ENCODE results near the gene UBA5.
"Not testable (repeated sequence)": the region's sequence is repeated elsewhere in the genome, so short reads cannot be mapped to it uniquely, and the experiment has no call there.

UBA5 gene

DNA sequence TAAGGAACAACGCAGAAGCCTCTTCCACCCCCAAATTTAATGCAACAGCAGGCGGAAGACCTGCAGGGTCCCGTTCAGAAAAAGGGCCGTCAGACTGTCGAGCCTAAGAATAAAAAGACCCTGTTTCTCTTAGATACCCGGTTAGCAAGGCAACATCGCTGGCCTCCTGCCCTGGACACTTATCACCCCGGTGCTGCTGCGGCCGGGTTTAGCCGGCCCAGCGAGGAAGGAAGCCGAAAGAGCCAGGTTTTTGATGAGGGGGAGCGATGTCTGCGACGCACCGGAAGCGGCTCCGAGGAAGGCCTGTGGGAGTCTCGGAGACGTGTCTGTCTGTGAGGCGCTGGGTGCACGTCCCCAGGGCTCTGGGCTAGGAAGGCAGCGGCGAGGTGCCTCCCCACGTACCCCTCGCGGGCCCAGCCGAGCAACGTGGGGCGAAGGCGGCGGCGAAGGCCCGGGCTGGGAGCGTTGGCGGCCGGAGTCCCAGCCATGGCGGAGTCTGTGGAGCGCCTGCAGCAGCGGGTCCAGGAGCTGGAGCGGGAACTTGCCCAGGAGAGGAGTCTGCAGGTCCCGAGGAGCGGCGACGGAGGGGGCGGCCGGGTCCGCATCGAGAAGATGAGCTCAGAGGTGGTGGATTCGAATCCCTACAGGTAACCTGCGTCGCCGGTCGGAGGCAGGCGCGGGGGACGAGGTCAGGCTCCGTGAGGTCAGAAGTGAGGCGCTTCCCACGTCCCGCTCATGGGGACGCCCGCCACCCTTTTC lies at the start of gene UBA5:
TSS of gene UBA5 (plus strand) at position 278 of the 759 bp plus-strand sequence. CDS start at position 487, 209 bp downstream.
- DNase-seq = peak; percentile 69 to 75

- DNase-seq = not testable (repeated sequence)
These were observed 44.8 kb upstream of the UBA5 start for GRCh38 chr3:132615301-132615700.

DNA sequence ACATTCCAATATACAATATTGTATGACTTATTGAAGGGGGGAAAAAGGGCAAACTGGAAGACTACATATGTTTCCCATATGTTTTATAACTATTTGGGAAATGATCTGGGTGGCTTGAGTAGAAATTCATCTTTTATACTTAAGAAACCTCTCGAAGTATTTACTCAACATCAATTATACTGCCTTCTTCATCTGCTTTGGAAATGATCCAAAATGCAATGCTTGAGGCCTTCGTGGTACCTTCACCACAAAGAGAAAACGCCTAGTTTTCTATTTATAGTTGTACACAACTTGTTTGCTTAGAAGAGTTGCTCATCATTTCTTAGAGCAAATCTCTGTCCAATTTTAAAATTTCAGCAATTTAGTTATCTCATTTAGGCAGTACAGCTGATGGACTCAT lies 44.2 kb upstream of the UBA5 start:
- DNase-seq = no peak

DNA sequence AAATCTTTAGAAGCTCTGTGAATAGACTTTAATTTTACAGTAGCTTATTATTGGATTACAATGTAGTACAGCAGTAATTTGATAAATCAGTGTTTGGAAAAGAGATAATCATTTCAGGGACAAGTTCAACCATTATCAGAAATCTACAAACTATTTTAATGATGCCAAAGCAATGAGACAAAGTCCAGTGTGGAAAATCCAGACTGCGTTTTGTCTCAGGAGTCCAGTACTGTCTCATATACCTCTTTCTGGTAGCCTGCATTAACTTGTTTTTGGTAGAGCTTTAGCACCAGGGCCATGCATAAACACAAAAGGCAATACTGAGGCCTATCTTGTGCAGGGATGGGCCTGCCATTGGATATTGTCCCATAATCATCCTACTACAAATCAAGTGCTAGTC lies 43.3 kb upstream of the UBA5 start:
- no peak for DNase-seq

- no peak for DNase-seq
These were observed 38.0 kb upstream of the UBA5 start for GRCh38 chr3:132622148-132622547.

- DNase-seq = no peak
These were observed 37.4 kb upstream of the UBA5 start for GRCh38 chr3:132622761-132623160.

DNA sequence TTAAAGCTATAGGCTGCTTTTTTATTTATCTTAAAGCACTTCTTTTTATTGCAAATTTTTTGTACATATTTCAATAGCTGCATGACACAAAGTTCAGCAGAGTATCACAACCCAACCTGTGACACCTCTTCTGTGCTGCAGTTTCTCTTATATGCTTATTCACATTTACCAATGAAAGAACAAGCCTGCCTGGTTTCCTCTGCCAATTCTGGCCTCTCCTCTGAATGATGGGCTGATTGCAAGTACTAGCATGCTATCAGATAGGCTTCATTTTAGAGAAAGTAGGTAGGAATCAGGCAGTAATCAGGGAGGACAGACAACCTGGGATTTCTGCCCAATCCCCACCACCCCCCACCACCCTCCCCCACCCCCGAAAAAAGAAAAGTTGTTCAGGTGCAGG lies 36.5 kb upstream of the UBA5 start:
- no peak for DNase-seq

DNA sequence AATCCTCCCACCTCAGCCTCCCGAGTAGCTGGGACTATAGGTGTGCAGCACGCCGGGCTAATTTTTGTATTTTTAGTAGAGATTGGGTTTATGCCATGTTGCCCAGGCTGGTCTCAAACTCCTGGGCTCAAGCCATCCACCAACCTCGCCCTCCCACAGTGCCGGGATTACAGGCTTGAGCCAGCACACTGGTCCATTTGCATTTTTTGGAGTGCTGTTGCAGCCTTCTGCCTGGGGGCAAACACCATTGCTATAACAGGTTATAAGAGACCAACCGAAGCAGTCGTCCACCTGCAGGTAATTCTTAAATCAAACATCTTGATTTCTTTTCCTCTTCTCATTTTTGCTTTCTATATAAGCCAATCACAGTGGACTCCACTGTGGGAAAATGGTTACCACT lies 35.3 kb upstream of the UBA5 start:
- DNase-seq = no peak

GRCh38 chr3:132625613-132626012 lies 34.5 kb upstream of the UBA5 start:
- DNase-seq = no peak

DNA sequence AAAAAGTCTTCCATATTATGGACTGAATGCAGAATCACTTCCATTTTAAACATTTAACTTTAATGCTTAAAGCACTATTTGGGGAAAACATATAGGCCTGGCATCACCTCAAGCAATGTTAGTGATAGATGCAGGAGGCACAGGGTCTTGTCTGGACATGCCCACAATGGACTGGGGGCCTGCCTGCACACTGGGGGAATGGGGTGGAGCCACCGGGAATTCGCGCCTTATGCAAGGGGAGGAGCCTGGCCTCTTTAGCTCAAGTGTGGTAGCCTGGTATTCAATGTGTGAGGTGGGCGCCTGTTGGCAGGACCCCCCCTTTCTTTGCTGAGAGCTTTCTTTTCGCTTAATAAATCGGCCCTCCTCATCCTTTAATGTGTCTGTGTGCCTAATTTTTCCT lies 33.2 kb upstream of the UBA5 start:
- no peak for DNase-seq

DNA sequence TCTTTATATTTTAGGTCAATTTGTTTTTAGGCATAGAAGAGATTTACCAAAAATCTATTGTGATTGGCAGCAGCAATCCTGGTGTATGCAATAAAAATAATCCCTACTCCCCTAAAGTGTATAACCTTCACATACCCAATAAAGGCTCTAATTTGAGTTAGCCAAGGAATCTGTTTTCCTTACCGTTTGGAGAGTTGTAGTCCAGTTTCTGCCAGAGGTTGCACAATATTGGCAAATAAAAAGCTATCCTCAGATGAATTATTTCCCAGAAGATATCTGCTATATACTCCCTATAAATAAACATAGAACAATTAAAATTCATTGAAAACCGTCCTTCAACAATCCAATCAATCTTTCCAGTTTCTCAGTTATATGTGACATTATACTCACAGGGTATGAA lies 32.0 kb upstream of the UBA5 start:
- DNase-seq = no peak

- DNase-seq = no peak
These were observed 30.2 kb upstream of the UBA5 start for GRCh38 chr3:132629928-132630327.

DNA sequence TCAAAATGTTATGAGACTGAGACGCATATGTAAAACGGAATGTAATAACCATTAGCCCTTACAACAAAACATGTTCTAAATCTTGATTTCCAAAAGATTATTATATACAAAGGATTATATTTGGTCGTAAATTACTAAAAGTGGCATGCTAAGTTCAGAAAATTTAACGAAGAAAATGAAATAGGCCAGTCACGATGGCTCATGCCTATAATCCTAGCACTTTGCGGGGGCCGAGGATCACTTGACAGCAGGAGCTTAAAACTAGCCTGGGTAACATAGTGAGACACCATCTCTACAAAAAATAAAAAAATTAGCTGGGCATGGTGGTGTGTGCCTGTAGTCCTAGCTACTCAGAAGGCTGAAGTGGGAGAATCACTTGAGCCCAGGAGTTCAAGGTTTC lies 29.5 kb upstream of the UBA5 start:
- DNase-seq = no peak

- no peak for DNase-seq
These were observed 25.1 kb upstream of the UBA5 start for GRCh38 chr3:132635052-132635451.

DNA sequence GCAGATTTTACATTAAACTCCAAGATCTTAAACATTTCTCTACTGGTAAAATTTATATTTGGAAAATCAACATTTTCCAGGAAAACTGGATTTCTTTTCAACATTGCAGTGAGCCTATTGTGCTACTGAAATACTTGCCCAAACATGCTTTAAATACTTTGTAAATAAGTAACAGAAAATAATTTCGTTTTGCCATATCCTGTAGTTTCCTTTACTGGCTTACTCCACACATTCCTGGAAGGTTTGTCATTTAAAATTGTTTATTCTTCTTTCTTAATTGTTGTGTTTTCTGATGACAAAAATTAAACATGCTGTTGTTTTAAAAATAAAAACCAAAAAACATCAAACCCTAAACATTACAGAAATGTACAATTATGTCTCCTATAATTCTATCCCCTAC lies 22.5 kb upstream of the UBA5 start:
- no peak for DNase-seq

- no peak for DNase-seq
These were observed 21.4 kb upstream of the UBA5 start for GRCh38 chr3:132638706-132639105.

GRCh38 chr3:132641427-132641826 lies 18.7 kb upstream of the UBA5 start:
- DNase-seq = not testable (repeated sequence)

GRCh38 chr3:132641837-132642538 lies 18.1 kb upstream of the UBA5 start:
- peak in 1 of 2 donors; percentile 60 for DNase-seq

GRCh38 chr3:132642539-132642847 lies 17.6 kb upstream of the UBA5 start:
- DNase-seq = no peak

DNA sequence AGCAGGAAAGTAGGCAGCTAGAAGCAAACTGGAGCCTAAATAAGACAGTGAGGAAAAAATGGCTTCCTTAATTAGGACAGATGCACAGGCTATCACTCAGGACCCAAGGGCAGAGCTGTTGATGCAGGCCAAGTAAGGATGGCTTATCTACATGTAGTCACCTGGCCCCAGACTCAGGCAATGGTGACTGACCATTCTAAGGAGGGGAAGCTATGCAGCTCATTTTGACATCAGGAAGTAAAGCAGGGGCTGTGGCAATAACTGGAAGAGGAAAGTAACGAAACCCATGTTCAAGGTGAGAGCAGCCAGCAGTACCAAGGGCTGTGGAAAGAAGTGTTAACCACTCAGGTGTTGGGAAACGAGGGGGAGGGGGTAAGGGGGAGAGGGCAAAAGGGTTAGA lies 16.8 kb upstream of the UBA5 start:
- no peak for DNase-seq

GRCh38 chr3:132645058-132645457 lies 15.1 kb upstream of the UBA5 start:
- DNase-seq = no peak

- DNase-seq = no peak
These were observed 10.0 kb upstream of the UBA5 start for GRCh38 chr3:132650153-132650552.

- no peak for DNase-seq
These were observed 7.4 kb upstream of the UBA5 start for GRCh38 chr3:132652640-132653270.

DNA sequence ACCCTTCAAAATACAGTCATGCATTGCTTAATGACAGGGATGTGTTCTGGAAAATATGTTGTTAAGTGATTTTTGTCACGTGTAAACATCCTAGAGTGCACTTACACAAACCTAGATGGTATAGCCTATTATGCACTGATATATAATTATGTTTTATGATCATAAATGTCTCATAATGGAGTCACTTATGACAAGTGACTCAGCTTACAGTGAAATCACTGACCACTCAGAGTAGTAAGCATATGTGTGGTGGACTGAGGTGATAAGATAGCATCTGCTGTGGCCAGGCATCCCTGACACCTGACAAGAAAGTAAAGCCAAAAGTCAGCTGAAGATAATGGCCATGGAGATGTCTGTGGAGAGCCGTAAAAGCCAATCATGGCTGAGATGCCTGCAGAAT lies 5.9 kb upstream of the UBA5 start:
- no peak for DNase-seq
